NCI-H1417 treated with DMSO at 0.1 percent for 48 hours (cell line): Measurements from ENCODE around the gene PIAS3.

Experiments used
- DNase-seq: peaks from one replicate; lab custom pipeline; 2025; lab: John Stamatoyannopoulos, UW

PIAS3 gene

GRCh38 chr1:145858901-145859490 is at the start of gene PIAS3:
TSS of gene PIAS3 (minus strand) at chr1:145859081. CDS start at chr1:145858990, 91 bp downstream.
- peak; percentile 17 for DNase-seq

GRCh38 chr1:145908653-145909052 is 49.8 kb upstream of the PIAS3 start:
- DNase-seq = no peak

- DNase-seq = no peak
These were observed 48.3 kb upstream of the PIAS3 start for GRCh38 chr1:145906954-145907753.

GRCh38 chr1:145901312-145902021 is 42.6 kb upstream of the PIAS3 start:
- no peak for DNase-seq

GRCh38 chr1:145898756-145899155 is 39.9 kb upstream of the PIAS3 start:
- no peak for DNase-seq

- no peak for DNase-seq
These were observed 39.1 kb upstream of the PIAS3 start for GRCh38 chr1:145897969-145898368.

GRCh38 chr1:145895471-145895870 is 36.6 kb upstream of the PIAS3 start:
- no peak for DNase-seq

GRCh38 chr1:145893306-145894055 is 34.6 kb upstream of the PIAS3 start:
- no peak for DNase-seq

- DNase-seq = no peak
These were observed 33.7 kb upstream of the PIAS3 start for GRCh38 chr1:145892486-145893087.

- peak; percentile 85 for DNase-seq
These were observed 33.0 kb upstream of the PIAS3 start for GRCh38 chr1:145891587-145892485.

- no peak for DNase-seq
These were observed 32.3 kb upstream of the PIAS3 start for GRCh38 chr1:145891143-145891542.

- no peak for DNase-seq
These were observed 30.8 kb upstream of the PIAS3 start for GRCh38 chr1:145889722-145890121.

GRCh38 chr1:145887631-145888030 is 28.8 kb upstream of the PIAS3 start:
- DNase-seq = no peak

GRCh38 chr1:145886816-145887215 is 27.9 kb upstream of the PIAS3 start:
- DNase-seq = no peak

- no peak for DNase-seq
These were observed 27.5 kb upstream of the PIAS3 start for GRCh38 chr1:145886390-145886789.

- no peak for DNase-seq
These were observed 26.9 kb upstream of the PIAS3 start, which contains the start of gene ANKRD35 for GRCh38 chr1:145885738-145886287. TSS of gene ANKRD35 (minus strand) at chr1:145885866. CDS start at chr1:145885758, 108 bp downstream.

- no peak for DNase-seq
These were observed 25.8 kb upstream of the PIAS3 start for GRCh38 chr1:145884675-145885074.

GRCh38 chr1:145879775-145880174 is 20.9 kb upstream of the PIAS3 start:
- DNase-seq = peak; percentile 94

GRCh38 chr1:145878724-145879123 is 19.8 kb upstream of the PIAS3 start:
- no peak for DNase-seq

GRCh38 chr1:145877923-145878486 is 19.1 kb upstream of the PIAS3 start:
- no peak for DNase-seq
